Left kidney (tissue), 2 donors: ENCODE measurements around the gene PPP1R2. TPM values are rescaled to one million over a fixed set of nuclear protein-coding genes. Genes with fewer than 3 reads are reported as not detected.

Source experiments
- DNase-seq: peaks from one replicate; pipeline ENCODE4 v3.0.0-alpha.2; 2013
- polyA plus RNA-seq: library from polyadenylated mRNA; unstranded; fragments of 120-200 nt; gene quantifications from one replicate; pipeline ENCODE4 v1.2.1, GENCODE V29; 2013; ENCODE audit not compliant: insufficient read length

Gene PPP1R2
- polyA plus RNA-seq, 1 donor, result 59.0 TPM

- DNase-seq, result no peak
Measured at GRCh38 chr3:195570344-195570743, 27.2 kb upstream of the PPP1R2 start.

- DNase-seq, result no peak
Measured at GRCh38 chr3:195568630-195569029, 25.5 kb upstream of the PPP1R2 start.

DNA sequence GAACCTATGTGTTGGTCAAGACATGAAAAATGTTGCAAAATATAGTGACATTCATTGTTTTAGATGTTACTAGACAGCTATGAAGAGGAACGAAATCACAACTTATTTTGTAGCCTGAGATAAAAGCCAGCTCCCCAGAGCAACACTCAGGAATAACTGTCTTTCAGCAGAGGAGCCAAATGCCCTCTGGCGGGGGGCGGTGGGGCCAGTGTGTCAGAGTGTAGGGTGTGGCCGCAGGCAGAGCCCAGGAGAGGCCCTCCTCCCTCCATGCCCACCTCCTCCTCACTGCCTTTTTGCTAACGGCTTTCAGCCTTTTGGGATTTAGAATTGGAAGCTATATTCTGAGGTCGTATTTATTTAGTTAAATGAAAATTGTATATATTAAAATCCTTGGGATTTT is 23.7 kb upstream of the PPP1R2 start:
- no peak for DNase-seq

DNA sequence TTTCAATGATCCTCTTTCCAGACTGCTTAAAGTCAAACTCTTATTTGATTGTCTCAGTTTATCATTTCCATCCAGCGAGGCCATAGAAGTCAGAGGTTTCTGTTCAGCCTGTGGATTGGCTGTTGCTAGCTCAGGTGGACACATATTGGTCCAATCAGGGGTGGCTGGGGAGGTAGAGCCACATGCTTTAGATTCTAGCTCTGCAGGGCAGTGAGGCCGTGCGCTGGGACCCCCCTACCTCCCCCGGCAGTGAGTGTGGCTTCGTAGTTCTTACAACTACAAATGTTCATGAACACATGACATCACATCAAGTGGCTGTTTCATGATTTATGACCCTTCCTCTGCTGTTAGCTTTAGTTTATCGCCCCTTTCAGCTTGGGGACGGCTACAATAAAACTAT is 22.6 kb upstream of the PPP1R2 start:
- DNase-seq, result no peak

GRCh38 chr3:195563317-195563716 is 20.2 kb upstream of the PPP1R2 start:
- DNase-seq, result no peak

DNA sequence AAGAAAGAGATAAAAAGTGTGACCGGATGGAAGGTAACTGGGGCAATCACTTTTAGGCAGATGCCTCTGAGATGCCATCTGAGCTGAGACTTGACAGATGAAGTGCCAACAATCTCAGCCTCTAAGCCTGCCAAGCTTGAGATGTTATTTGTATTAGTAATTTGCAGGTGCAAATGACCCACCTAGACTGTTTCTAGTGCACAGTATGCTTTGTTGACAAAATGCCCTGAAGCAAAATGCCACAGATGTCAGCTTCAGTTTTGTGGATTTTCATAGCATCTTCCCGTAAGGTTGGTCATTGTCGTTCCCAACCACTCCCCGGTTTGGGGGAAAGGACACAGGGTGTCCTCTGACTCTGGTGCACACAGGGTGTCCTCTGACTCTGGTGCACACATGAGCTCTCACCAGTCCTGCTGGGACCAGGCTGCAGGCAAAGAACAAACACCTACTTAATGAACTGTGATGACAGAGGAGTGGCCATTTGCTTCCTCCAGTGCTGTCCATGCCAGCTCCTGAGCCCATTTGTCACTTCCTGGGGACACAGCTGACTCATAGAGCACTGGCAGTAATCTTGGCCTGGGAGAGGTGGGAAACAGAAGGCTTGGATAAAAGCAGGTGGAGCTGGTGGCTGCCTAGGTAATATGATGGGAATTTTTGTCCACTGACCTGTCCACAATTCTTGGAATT is 16.7 kb upstream of the PPP1R2 start:
- DNase-seq, result no peak

GRCh38 chr3:195558602-195559001 is 15.5 kb upstream of the PPP1R2 start:
- DNase-seq, result no peak

- DNase-seq, result no peak
Measured at GRCh38 chr3:195557322-195557721, 14.2 kb upstream of the PPP1R2 start.

DNA sequence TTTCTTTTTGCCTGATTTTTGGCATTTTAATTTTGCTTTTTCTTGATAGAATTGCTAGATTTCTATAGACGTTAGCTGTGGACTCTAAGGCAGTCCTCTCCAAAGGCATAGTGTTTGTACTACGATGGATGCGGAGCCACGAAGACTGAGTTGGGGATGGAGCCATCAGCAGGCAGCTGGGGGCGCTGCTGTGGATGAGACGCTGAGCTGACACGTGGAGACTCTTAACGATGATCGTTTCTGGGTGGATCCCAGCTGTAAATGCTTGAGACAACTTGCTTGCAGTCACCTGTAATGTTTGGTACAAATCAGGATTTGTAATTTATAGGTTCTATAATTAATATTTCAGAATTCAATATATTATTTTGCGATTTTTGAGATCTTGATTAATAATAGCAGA is 13.3 kb upstream of the PPP1R2 start:
- no peak for DNase-seq

- DNase-seq, result no peak
Measured at GRCh38 chr3:195555110-195555509, 12.0 kb upstream of the PPP1R2 start.

DNA sequence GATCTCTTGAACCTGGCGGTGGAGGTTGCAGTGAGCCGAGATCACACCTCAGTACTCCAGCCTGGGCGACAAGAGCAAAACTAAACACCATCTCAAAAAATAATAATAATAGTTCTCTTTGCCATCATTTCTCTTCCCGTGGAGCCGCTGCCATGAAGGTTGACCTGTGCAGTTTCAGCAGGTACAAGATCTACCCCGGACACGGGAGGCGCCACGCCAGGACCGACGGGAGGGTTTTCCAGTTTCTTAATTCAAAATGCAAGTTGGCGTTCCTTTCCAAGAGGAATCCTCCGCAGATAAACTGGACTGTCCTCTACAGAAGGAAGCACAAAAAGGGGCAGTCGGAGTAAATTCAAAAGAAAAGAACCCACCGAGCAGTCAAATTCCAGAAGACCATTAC is 11.3 kb upstream of the PPP1R2 start:
- DNase-seq, result no peak

GRCh38 chr3:195553268-195553667 is 10.1 kb upstream of the PPP1R2 start:
- no peak for DNase-seq

DNA sequence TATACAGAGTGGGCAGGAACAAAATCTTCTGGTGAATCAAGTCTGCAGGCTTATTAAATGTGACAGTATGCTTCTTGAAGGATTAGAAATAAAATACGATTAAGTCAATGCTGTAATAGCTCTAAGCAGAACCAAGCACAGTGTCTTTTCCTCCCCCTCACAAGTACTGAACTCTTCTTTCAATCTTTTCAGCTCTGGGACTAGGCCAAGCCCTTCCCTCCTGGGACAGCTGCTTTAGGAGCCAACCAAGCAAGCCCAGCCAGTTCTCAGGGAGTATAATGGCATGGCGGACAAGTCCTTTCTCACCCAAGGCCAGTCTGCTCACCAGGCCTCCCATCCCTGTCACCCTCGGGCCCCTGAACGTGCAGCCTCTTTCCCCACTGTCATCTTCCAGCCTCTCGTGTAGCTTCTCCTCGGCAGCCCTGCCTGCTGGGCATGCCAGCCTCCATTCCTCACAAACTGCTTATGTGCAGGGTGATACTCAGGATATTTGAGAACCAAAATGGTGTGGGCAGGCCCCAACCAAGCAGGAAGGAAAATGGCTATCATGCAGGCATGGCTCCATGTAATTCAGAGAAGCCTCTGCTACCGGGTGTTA is 8.4 kb upstream of the PPP1R2 start:
- DNase-seq, result no peak

DNA sequence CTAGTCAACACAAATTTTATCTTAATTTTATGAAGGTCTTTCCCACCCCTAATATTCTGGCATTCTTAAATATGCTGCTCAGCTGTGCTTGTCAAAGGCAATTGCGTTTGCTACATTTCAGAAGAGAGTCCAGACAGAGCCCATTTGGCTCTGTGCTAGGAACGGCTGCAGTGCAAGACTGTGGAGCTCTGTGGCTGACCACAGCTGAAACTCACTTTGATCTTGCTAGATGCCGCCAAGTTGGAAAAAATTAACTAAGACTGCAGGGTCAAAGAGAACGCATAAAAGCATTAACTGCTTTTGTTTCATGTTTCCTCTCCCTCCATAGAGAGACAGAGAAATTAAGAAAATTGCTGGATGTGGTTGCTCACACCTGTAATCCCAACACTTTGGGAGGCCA is 7.6 kb upstream of the PPP1R2 start:
- no peak for DNase-seq

GRCh38 chr3:195549931-195550519 is 6.9 kb upstream of the PPP1R2 start:
- DNase-seq, result no peak

- no peak for DNase-seq
Measured at GRCh38 chr3:195548987-195549386, 5.9 kb upstream of the PPP1R2 start.

DNA sequence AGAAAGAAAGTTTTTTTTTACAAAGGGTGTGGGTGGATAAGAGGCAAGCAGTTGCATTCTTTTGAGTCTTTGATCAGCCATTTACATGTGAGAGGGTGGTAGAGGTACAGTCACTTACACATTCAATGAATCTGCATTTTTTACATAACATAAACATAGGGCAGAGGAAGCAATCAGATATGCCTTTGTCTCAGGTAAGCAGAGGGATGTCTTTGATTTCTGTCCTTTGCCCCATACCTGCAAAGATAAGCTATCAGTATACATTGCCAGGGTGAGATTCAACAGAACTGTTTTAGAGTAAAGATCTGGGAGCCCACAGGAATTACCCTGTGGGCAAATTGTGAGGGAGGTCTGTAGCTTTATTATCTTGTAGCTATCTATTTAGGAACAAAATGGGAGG is 5.4 kb upstream of the PPP1R2 start:
- no peak for DNase-seq

- DNase-seq, result no peak
Measured at GRCh38 chr3:195548006-195548405, 4.9 kb upstream of the PPP1R2 start.

- no peak for DNase-seq
Measured at GRCh38 chr3:195546130-195546560, 3.0 kb upstream of the PPP1R2 start.

- DNase-seq, result no peak
Measured at GRCh38 chr3:195544634-195545033, 1.5 kb upstream of the PPP1R2 start.

- DNase-seq, result no peak
Measured at GRCh38 chr3:195544230-195544536, 1.1 kb upstream of the PPP1R2 start.

GRCh38 chr3:195543500-195544229 is 540 bp upstream of the PPP1R2 start:
- no peak for DNase-seq

GRCh38 chr3:195542316-195542697 is 818 bp downstream of the PPP1R2 start:
- no peak for DNase-seq
